T follicular helper cell (primary cell): Measurements from ENCODE around the gene C1orf105.

ENCODE experiments used
- DNase-seq: peaks from one replicate; pipeline ENCODE4 v3.0.0-alpha.2; 2020; ENCODE audit warnings: low read depth

The C1orf105 gene

DNA sequence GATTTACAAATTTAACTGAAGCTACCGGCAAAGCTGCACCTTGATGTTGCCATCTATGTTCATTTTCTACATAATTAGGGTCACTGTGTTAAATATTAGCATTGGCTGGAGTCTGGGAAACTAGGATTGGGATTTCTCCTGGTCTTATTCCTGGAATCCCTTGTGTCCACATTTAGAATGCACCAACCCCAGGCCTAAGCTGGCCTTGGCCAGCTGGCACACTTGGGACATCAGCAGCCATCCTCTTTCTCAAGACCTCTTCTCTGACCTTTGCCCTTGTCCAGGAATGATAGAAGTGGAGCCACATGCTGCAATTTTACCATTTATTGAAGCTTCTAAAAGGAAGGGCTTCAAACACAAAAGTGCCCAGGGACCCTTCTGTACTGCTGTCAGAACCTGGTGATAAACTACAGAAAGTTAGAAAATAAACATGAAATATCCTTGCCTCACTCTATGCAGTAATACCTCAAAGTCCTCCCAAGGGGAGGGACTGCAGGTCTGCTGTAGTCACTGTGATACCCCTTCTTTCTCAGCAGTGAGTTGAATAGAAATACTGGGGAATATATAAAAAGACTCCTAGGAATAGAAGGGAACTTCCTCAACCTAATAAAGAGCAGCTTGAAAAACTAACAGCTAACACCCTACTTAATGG lies 37.1 kb downstream of the C1orf105 start:
- no peak for DNase-seq

DNA sequence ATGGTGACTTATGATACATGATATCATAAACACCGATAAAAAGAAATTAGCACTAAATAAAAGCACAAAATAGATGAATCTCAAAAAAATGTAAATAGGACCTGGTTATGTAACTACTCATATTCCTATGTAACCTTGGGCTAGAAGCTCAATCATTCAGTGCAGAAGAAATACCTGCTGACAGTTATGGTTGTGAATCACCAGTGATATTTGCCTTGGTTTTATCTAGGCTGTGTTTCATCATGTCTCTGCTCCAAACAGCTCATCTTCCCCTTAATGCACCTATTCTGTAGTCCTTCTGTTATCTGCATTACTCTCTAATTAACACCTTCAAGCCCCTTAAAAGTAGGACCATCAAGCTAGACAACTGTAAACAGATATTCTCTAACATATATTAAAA lies 39.7 kb downstream of the C1orf105 start:
- DNase-seq = no peak

DNA sequence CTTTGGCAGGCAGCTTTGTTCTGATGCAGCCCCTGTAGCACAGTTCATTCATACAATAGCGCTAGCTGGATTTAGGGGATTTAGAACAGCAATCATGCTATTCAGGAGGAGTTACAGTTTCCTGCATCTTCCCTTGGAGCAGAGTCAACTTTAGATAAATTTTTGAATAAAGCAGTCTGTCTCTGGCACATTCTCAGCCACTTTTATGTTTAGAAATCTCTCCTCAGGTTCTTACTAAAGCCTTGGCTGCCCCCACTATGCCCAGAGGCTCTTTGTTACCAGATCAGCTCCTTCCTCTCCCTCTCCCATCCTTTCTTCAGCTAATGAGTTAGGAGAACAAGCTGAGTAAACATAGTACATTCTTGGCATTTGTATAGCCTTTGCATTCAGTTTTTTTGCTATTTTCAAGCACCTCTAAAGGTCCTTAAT lies 40.4 kb downstream of the C1orf105 start:
- DNase-seq = no peak

DNA sequence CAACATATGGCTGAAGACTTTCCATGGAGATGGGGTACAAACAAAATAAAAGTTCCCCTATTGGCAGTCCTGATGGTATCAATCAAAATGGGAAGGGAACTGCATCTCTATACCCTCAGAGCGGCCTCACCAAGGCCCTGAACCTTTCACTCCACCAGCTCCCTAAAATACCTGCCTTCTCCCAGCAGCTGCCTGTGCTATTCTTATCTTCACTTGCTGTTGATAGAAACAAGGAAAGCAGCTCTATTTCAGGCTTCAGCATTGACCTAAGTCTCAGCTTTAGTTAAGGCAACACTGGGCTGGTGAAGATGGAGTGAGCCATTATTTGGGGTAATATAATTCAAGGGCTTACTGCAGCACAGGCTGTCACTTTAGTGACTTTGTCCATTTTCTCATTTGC lies 45.1 kb downstream of the C1orf105 start:
- DNase-seq = no peak

GRCh38 chr1:172466795-172467407 lies 46.4 kb downstream of the C1orf105 start:
- no peak for DNase-seq

DNA sequence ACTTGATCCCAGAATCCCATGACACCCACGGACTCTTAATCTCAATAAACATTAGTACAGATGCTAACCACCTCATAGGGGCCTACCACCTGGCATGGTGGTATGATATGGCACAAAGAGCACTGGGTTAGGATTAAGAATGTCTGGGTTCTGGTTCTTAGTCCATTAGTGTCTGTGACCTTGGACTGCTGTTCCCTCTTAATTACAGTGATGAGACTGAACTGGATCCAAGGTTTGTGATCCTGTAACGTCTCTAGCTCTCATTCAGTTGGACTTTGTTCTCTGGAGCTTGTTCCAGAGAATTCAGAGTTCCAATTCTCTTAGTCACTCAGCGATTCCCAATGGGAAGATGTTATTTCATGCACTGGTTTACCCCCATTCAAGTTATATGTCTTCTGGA lies 47.0 kb downstream of the C1orf105 start:
- no peak for DNase-seq

DNA sequence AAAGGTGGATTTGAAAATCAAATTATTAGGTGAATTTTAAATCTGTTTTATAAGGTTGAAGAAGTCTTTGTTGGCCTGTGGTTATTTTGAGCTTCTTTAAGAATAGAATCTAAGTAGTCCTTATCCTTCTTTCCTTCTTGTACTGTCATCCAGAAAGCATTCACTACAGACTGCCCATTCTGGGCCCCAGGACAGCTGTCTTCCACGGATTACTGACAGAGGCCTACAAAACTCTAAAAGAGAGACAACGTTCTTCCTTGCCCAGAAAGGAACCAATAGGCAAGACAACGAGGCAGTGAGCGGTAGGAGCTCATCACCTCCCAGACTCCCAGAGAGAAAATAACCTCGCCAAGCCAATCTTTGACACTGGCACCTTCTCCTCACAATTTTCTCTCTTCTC lies 47.8 kb downstream of the C1orf105 start:
- DNase-seq = no peak

DNA sequence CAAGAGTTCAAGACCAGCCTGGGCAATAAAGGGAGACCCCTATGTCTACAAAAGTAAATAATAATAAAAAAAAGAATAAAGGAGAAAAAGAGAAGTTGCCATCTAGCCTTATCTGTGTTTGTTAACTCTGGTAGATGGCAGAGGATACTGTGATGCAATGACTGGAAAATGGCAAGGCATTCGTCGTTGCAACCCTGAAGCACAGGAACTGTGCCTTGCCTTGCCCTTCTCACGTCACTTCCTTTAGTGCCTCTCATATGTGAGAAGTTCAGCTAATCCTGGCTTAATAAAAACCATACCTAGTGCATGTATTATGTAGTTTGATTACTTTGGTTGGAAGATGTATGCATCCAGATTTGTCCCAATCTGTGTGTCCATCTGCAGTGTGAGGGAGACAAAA lies 49.2 kb downstream of the C1orf105 start:
- DNase-seq = no peak

DNA sequence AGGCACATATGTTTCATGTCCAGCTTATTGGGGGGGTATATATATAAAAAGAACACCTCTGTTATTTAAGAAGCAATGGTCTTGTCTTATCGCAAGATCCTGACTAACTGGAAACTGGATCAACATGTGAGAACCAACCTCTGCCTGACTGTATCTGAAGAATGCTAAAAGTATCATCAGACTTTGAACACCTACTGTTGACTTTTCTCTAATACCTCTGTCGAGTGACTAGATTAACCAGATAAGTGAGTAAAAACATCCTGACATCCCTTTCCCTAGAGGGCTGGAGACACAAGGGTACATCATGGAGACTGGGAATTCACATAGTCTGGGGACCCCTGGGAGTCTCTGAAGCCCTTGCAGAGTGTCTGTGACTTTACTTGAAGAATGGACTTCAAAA lies 49.7 kb downstream of the C1orf105 start:
- DNase-seq = no peak

DNA sequence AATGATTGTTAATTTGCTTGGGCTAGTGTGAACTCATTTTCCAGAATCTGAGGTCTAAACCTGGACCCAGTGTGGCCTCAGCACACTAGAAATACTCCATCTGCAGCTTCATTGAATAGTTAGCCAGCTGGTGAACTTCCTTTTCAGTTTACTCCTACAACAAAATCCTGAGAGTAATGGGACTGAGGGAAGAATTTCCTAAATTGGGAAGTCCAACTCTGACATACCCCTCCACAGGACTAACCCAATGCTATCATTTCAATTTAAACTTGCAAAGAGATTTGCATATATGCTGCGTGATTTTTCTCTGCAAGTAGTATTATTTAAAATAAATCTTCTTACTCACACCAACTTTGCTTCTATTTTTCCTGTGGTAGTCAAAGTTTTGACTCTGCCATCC lies 51.2 kb downstream of the C1orf105 start:
- DNase-seq = no peak

DNA sequence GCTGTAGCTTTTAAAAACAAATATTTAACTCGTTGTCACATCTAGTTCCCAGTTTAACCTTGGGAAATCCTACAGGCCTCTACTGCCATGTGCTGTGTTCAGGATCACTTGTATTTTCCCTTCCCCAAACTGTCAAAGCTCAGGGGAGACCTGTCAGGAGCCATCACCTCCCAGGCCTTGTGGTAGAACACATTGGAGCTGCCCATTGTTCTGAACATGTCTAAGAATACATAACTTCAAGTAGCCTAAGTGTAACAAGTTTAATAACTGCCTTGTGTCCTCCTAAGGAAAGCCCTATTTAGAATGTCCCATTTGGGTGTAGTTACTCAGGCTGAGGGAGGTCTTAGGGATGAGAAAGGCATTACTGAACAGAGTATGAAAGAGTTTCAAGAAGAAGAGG lies 52.0 kb downstream of the C1orf105 start:
- DNase-seq = no peak

DNA sequence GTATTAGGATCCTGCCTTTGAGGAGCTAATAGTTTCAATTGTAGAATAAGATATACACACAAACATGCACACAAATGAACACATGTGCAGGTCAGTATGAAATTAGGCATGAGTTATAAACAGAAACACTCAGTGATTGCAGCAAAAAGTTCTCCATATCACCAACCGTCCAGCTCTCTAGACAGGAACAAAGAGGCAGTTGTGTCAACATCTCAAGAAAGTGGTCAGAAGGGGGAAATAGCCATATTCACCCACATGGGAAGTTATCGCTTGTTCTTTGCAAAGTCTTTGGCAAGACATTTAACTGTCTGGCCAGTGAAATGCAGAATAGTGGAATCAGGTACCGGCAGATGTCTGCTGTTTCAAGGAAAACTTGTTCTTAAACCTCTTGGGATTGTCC lies 52.8 kb downstream of the C1orf105 start:
- no peak for DNase-seq

DNA sequence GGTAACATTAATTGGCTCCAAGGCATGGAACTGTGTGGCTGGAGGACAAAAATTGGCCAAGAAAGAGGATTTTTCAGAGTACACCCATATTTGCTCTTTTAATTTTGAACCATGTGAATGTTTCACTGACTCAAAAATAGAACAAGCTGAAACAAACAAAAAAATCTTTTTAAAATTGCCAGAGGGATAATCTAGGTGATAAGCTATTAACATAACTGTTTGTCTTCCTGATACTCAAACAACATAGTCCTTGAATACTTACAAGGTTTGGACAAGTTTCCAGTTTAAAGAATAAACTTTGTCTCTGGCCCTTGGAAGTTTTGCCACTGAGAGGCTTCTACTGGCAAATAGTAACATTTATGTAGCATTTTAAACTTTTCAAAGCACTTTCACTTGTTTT lies 53.4 kb downstream of the C1orf105 start:
- no peak for DNase-seq

- no peak for DNase-seq
Measured at GRCh38 chr1:172476218-172476811, 55.8 kb downstream of the C1orf105 start.

- DNase-seq = no peak
Measured at GRCh38 chr1:172477216-172477615, 56.7 kb downstream of the C1orf105 start.

- DNase-seq = no peak
Measured at GRCh38 chr1:172477741-172478140, 57.3 kb downstream of the C1orf105 start.

DNA sequence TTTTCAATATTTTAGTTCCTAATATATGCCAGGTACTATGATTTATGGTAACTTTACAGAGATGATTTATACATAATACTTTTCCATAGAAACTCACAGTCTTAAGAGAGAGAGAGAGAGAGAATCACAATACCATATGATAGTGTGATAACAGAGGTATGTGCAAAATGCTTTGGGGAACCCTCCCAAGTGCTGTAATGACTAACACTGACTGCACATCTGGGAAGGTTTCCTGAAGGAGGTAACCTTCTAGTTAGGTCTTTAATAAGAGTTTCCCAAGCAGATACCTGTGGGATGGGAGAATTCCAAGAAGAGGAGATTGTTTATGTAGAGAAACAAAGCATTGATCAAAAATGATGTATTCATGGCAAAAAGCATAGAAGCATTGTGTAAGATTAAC lies 58.0 kb downstream of the C1orf105 start:
- no peak for DNase-seq

DNA sequence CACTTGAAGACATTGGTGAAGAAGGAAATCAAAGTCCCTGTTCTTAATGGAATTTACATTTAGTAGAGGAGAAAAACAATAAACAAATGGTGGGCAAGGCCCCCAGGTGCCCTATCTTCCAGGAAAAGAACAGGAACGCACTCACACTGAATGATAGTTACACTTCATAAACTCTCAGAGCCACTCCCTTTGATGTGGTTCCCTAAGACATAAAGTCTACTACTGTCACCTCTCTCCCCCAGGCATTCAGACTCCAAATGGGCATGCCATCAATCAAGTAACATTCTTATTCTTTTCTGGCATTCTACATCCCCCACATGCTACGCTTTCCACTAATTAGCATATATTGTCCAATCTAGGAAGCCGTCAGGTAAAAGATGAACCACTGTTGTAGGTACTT lies 59.9 kb downstream of the C1orf105 start:
- no peak for DNase-seq

DNA sequence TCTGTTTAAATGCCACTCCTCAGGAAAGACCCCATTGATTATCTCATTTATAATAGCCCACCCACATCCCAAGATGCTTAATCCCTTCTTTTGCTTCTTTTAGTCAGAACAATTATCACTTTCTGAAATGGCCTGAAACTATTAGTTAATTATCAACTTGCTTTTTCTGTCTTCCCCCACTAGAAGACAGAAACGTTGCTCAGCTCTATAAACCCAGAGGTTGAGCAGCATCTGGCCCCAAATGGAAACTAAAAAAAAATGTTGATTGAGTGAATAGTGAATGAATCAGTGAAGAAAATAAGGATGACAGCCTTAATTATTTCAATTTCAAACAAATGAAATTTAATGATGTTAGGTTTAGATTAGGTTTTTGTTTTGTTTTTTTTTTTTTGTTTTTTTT lies 61.6 kb downstream of the C1orf105 start:
- DNase-seq = no peak

- DNase-seq = no peak
Measured at GRCh38 chr1:172483448-172483847, 63.0 kb downstream of the C1orf105 start.

- DNase-seq = no peak
Measured at GRCh38 chr1:172484252-172484651, 63.8 kb downstream of the C1orf105 start.

GRCh38 chr1:172485626-172486025 lies 65.1 kb downstream of the C1orf105 start:
- DNase-seq = no peak

- no peak for DNase-seq
Measured at GRCh38 chr1:172486805-172487454, 66.4 kb downstream of the C1orf105 start.
